Hepatocyte (in vitro differentiated cells): ENCODE results near the gene RORC. TPM values are rescaled to one million over a fixed set of nuclear protein-coding genes. Genes with fewer than 3 reads are reported as not detected.

Experiments used
- DNase-seq: peaks from one replicate; pipeline ENCODE4 v3.0.0-alpha.2; 2016; ENCODE audit warnings: low spot score
- H2AFZ ChIP-seq: fragments of 200-600 bp; sonication (generic); 2 replicates; pipeline ENCODE4 v1.6.0; 2016; ENCODE audit warnings: antibody characterized with exemption, mild to moderate bottlenecking
- H3K27ac ChIP-seq: fragments of 200-600 bp; sonication (generic); 2 replicates; pipeline ENCODE4 v1.5.1; 2016; ENCODE audit warnings: mild to moderate bottlenecking
- H3K27me3 ChIP-seq: fragments of 200-600 bp; sonication (generic); 2 replicates; pipeline ENCODE4 v1.6.1; 2016
- H3K36me3 ChIP-seq: fragments of 200-600 bp; sonication (generic); replicated peaks from 2 replicates; pipeline ENCODE4 v1.5.1; 2016; ENCODE audit warnings: low read depth; ENCODE audit not compliant: insufficient read depth
- H3K4me1 ChIP-seq: fragments of 200-600 bp; sonication (generic); 2 replicates; pipeline ENCODE4 v1.5.1; 2016; ENCODE audit warnings: mild to moderate bottlenecking, moderate library complexity; ENCODE audit not compliant: insufficient read depth
- H3K4me2 ChIP-seq: fragments of 200-600 bp; sonication (generic); 2 replicates; pipeline ENCODE4 v1.6.0; 2016
- H3K4me3 ChIP-seq: fragments of 200-600 bp; sonication (generic); 2 replicates; pipeline ENCODE4 v1.5.1; 2016; ENCODE audit warnings: mild to moderate bottlenecking
- H3K79me2 ChIP-seq: fragments of 200-600 bp; sonication (generic); 2 replicates; pipeline ENCODE4 v1.6.0; 2017; ENCODE audit warnings: mild to moderate bottlenecking
- H3K9me2 ChIP-seq: fragments of 200-600 bp; sonication (generic); replicated peaks from 2 replicates; pipeline ENCODE4 v1.6.0; 2017; ENCODE audit warnings: mild to moderate bottlenecking; ENCODE audit not compliant: insufficient read depth
- H3K9me3 ChIP-seq: fragments of 200-600 bp; sonication (generic); 2 replicates; pipeline ENCODE4 v1.5.1; 2016; ENCODE audit warnings: low read depth, mild to moderate bottlenecking
- H4K20me1 ChIP-seq: fragments of 200-600 bp; sonication (generic); 2 replicates; pipeline ENCODE4 v1.6.0; 2016; ENCODE audit warnings: mild to moderate bottlenecking; ENCODE audit not compliant: insufficient read depth, poor library complexity, severe bottlenecking
- CTCF ChIP-seq: fragments of 200-600 bp; sonication (generic); IDR thresholded peaks from 2 replicates; pipeline ENCODE4 v1.5.1; 2016; ENCODE audit warnings: antibody characterized with exemption, mild to moderate bottlenecking; ENCODE audit not compliant: poor library complexity
- EZH2 ChIP-seq: fragments of 200-600 bp; sonication (generic); IDR thresholded peaks from 2 replicates; pipeline ENCODE4 v1.6.1; 2016; ENCODE audit warnings: antibody characterized with exemption, mild to moderate bottlenecking, borderline replicate concordance
- EZH2phosphoT487 ChIP-seq: fragments of 200-600 bp; sonication (generic); IDR thresholded peaks from one replicate; pipeline ENCODE4 v1.6.1; 2018; ENCODE audit warnings: antibody characterized with exemption, mild to moderate bottlenecking, low read depth, moderate library complexity; ENCODE audit not compliant: unreplicated experiment, severe bottlenecking
- WGBS: methylation state at CpG from one replicate; pipeline ENCODE4 v1.1.6; 2016; ENCODE audit warnings: low lambda C conversion rate; ENCODE audit errors: missing lambda C conversion rate; 5-methylcytosine and 5-hydroxymethylcytosine counted together
- polyA plus RNA-seq: library from polyadenylated mRNA; unstranded; fragments of >200 nt; fragmentation: Nextera tagmentation; extraction: Ambion mirVana; gene quantifications from 2 replicates; pipeline ENCODE4 v1.2.1, GENCODE V29; 2016
- total RNA-seq: library from RNA; depleted of rRNA; stranded (reverse); fragments of >200 nt; gene quantifications from 2 replicates; pipeline ENCODE4 v1.2.3, GENCODE V29; 2014

RORC gene
- total and polyA plus RNA-seq, 2 experiments from 2014 or later: 0.60 to 1.3 TPM

DNA sequence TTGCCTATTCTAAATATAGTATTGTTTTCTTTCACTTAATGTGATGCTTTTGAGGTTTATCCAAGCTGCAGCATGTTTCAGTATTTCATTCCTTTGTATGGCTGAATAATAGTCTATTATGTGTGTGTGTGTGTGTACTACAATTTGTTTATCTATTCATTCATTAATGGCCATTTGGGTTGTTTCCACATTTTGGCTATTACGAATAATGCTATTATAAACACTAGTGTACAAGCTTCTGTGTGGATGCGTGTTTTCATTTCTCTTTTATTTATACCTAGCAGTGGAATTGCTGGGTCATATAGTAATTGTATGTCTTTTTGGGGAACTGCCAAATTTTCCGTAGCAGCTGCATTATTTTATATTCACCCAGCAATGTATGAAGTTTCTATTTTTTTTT is 36.9 kb upstream of the RORC start:
- Histone ChIP-seq H3K4me2 (no peak overlapping the region), H3K9me3 (no peaks in the 10 kb centered on the region), H3K79me2 (no peaks in the 10 kb centered on the region), H2AFZ (no peak overlapping the region), H3K27me3 (no peaks in the 10 kb centered on the region), H3K27ac (no peak overlapping the region), H4K20me1 (no peaks in the 10 kb centered on the region), H3K9me2 (no peaks in the 10 kb centered on the region), H3K4me3 (no peak overlapping the region), H3K36me3 (no peaks in the 10 kb centered on the region), H3K4me1 (no peaks in the 10 kb centered on the region)
- 52% methylated on average over 3 of the region's 3 CpGs for WGBS
- TF ChIP-seq EZH2phosphoT487 (no peak), CTCF (no peak), EZH2 (no peak)
- DNase-seq: no peak

GRCh38 chr1:151867765-151868411 is 36.3 kb upstream of the RORC start:
- no peaks in the 10 kb centered on the region for H3K9me3 ChIP-seq
- no peak overlapping the region for H2AFZ ChIP-seq
- no peak overlapping the region for H3K4me3 ChIP-seq
- H4K20me1 ChIP-seq: no peaks in the 10 kb centered on the region
- DNase-seq: no peak
- no peaks in the 10 kb centered on the region for H3K27me3 ChIP-seq
- no peaks in the 10 kb centered on the region for H3K79me2 ChIP-seq
- no peak overlapping the region for H3K4me2 ChIP-seq
- TF ChIP-seq CTCF (no peak), EZH2 (no peak), EZH2phosphoT487 (no peak)
- 88% methylated on average over 7 of the region's 7 CpGs for WGBS
- no peaks in the 10 kb centered on the region for H3K4me1 ChIP-seq
- H3K9me2 ChIP-seq: no peaks in the 10 kb centered on the region
- H3K27ac ChIP-seq: no peak overlapping the region
- H3K36me3 ChIP-seq: no peaks in the 10 kb centered on the region

GRCh38 chr1:151867321-151867720 is 35.7 kb upstream of the RORC start:
- H2AFZ ChIP-seq: no peak overlapping the region
- no peaks in the 10 kb centered on the region for H3K9me2 ChIP-seq
- H3K36me3 ChIP-seq: no peaks in the 10 kb centered on the region
- no peak for DNase-seq
- H3K9me3 ChIP-seq: no peaks in the 10 kb centered on the region
- no peak overlapping the region for H3K27ac ChIP-seq
- no peak for TF ChIP-seq EZH2
- no peak for TF ChIP-seq CTCF
- no peak for TF ChIP-seq EZH2phosphoT487
- no peak overlapping the region for H3K4me2 ChIP-seq
- no peak overlapping the region for H3K4me3 ChIP-seq
- H3K4me1 ChIP-seq: no peaks in the 10 kb centered on the region
- 93% methylated on average over 2 of the region's 2 CpGs for WGBS
- H3K27me3 ChIP-seq: no peaks in the 10 kb centered on the region
- no peaks in the 10 kb centered on the region for H4K20me1 ChIP-seq
- no peaks in the 10 kb centered on the region for H3K79me2 ChIP-seq
